Tibial nerve (tissue), 3 donors: ENCODE measurements around the gene CX3CR1.

Experiments
- POLR2A ChIP-seq, 2 donors: fragments of 450-650 bp; IDR thresholded peaks; one replicate each; pipeline ENCODE4 v1.6.1; 2017; ENCODE audit warnings: antibody characterized with exemption in 2 of 2, mild to moderate bottlenecking in 2 of 2, moderate library complexity in 2 of 2
- TF ChIP-seq, protein P1 (sequence below), 5 experiments: fragments of 200-600 bp in 3 of 5; fragments of 450-650 bp in 2 of 5; sonication (generic) in 3 of 5; IDR thresholded peaks; one replicate each; pipeline ENCODE4 v1.5.1; 2016 to 2019; ENCODE audit warnings: antibody characterized with exemption in 5 of 5, mild to moderate bottlenecking in 3 of 5, moderate library complexity in 2 of 5

GRCh38 chr3:39315420-39315819, 35.6 kb upstream of the CX3CR1 start:
- TF ChIP-seq, protein P1, sequence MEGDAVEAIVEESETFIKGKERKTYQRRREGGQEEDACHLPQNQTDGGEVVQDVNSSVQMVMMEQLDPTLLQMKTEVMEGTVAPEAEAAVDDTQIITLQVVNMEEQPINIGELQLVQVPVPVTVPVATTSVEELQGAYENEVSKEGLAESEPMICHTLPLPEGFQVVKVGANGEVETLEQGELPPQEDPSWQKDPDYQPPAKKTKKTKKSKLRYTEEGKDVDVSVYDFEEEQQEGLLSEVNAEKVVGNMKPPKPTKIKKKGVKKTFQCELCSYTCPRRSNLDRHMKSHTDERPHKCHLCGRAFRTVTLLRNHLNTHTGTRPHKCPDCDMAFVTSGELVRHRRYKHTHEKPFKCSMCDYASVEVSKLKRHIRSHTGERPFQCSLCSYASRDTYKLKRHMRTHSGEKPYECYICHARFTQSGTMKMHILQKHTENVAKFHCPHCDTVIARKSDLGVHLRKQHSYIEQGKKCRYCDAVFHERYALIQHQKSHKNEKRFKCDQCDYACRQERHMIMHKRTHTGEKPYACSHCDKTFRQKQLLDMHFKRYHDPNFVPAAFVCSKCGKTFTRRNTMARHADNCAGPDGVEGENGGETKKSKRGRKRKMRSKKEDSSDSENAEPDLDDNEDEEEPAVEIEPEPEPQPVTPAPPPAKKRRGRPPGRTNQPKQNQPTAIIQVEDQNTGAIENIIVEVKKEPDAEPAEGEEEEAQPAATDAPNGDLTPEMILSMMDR (IDR thresholded peaks at IDR 0.05): no peak
- TF ChIP-seq POLR2A (IDR thresholded peaks at IDR 0.05): no peak
